Stromal cell of bone marrow (primary cell): ENCODE measurements around the gene PITPNM1.
"Not testable (repeated sequence)": the region's sequence is repeated elsewhere in the genome, so short reads cannot be mapped to it uniquely, and the experiment has no call there.

ENCODE experiments used
- DNase-seq: peaks from one replicate; pipeline ENCODE4 v3.0.0-alpha.2; 2012; ENCODE audit warnings: low read depth

PITPNM1 gene

GRCh38 chr11:67504950-67505581 is at the start of gene PITPNM1:
TSS of gene PITPNM1 (minus strand) at chr11:67505363. CDS start at chr11:67504180, 1,183 bp downstream.
- DNase-seq = peak; percentile 24

DNA sequence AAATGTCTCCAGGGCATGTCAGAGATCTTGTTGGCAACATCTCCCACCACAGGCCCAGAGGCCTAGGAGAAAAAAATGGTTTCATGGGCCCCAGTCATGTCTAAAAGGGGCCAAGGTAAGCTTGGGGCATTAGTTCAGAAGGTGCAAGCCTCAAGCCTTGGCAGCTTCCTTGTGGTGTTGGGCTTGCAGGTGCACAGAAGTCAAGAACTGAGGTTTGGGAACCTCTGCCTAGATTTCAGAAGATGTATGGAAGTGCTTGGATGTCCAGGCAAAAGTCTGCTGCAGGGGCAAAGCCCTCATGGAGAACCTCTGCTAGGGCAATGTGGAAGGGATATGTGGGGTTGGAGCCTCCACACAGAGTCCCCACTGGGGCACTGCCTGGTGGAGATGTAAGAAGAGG is 46.5 kb upstream of the PITPNM1 start:
- DNase-seq = not testable (repeated sequence)

DNA sequence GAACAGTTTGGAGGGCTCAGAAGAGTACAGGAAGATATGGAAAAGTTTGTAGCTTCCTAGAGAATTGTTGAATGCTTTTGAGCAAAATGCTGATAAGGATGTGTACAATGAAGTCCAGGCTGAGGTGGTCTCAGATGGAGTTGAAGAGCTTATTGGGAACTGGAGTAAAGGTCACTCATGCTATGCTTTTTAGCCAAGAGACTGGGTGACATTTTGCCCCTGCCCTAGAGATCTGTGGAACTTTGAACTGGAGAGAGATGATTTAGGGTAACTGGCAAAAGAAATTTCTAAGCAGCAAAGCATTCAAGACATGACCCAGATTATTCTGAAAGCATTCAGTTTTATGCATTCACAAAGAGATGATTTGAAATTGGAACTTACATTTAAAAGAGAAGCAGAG is 46.0 kb upstream of the PITPNM1 start:
- no peak for DNase-seq

DNA sequence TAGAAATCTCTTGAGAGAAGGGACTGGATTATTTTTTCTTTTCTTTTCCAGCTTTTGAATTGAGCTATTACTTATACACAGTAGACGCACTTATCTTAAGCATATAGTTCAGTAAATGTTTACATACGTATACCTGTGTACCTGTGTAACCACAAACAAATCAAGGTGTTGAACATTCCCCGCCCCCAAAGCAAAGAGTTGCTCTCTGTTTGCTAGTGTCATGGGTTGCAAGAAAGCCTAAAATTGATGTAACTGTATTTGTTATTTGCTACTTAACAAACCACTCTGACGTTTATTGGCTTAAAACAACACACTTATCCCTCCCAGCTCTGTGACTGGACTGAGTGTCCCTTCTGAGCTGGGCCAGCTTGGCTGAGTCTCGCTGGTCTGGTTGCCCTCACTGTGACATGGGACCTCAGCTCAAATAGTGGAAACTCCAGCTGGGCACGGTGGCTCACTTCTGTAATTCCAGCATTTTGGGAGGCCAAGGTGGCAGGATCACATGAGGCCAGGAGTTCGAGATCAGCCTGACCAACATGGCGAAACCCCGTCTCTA is 43.5 kb upstream of the PITPNM1 start:
- no peak for DNase-seq

DNA sequence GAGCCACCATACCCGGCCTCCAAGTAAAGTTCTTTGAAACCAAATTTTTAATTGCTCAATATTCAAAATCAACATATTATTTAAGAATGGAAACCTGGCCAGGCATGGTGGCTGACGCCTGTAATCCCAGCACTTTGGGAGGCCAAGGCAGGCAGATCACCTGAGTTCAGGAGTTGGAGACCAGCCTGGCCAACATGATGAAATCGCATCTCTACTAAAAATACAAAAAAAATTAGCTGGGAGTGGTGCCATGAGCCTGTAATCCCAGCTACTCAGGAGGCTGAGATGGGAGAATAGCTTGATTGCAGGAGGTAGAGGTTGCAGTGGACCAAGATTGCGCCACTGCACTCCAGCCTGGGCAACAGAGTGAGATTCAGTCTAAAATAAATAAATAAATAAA is 42.9 kb upstream of the PITPNM1 start:
- not testable (repeated sequence) for DNase-seq

- DNase-seq = no peak
Observed at GRCh38 chr11:67545280-67545679, 40.1 kb upstream of the PITPNM1 start.

- DNase-seq = no peak
Observed at GRCh38 chr11:67544616-67545242, 39.6 kb upstream of the PITPNM1 start.

GRCh38 chr11:67543585-67543984 is 38.4 kb upstream of the PITPNM1 start:
- no peak for DNase-seq

GRCh38 chr11:67542971-67543370 is 37.8 kb upstream of the PITPNM1 start:
- no peak for DNase-seq

DNA sequence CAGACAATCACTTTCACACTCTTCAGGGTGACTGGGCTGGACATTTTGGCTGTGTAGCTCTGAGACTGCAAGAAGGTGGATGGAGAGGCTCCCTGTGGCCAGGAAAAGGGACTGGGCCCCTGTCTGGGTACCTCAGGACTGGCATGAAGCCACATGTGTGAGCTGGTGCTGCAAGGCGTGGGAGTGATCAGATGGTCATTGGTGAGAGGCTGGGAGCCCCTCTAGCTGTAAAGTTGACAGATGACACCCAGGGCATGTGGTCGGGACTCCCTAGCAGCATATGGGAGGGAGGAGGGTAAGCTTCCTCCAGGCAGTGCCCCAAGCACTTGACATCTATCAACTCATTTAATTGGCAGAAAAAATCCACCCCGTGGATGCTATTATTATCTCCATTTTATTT is 37.0 kb upstream of the PITPNM1 start:
- DNase-seq = no peak

- no peak for DNase-seq
Observed at GRCh38 chr11:67541198-67541597, 36.0 kb upstream of the PITPNM1 start.

GRCh38 chr11:67539550-67539949 is 34.4 kb upstream of the PITPNM1 start:
- no peak for DNase-seq

GRCh38 chr11:67538823-67539505 is 33.8 kb upstream of the PITPNM1 start:
- no peak for DNase-seq

DNA sequence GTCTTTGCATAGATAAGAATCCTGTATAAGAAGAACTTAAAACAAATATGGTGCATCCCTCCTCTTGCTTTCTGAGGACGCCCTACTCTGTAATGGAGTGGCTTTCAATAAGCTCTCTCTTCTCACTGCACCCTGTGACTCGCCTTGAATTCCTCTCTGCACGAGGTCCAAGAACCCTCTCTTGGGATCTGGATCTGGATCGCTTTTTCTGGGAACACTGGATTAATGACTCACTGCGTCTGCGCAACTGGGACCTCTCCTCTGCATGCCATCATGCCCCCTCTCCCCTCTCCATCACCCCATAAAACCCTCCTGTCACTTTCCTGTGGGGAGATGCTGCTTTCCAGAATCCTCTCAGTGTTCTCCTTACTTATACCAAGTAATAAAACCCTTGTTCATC is 33.1 kb upstream of the PITPNM1 start:
- peak; percentile 25 for DNase-seq

GRCh38 chr11:67535561-67535960 is 30.4 kb upstream of the PITPNM1 start:
- no peak for DNase-seq

- no peak for DNase-seq
Observed at GRCh38 chr11:67534070-67534679, 29.0 kb upstream of the PITPNM1 start.

- no peak for DNase-seq
Observed at GRCh38 chr11:67532889-67533288, 27.7 kb upstream of the PITPNM1 start.

GRCh38 chr11:67530282-67530592 is 25.1 kb upstream of the PITPNM1 start:
- no peak for DNase-seq

DNA sequence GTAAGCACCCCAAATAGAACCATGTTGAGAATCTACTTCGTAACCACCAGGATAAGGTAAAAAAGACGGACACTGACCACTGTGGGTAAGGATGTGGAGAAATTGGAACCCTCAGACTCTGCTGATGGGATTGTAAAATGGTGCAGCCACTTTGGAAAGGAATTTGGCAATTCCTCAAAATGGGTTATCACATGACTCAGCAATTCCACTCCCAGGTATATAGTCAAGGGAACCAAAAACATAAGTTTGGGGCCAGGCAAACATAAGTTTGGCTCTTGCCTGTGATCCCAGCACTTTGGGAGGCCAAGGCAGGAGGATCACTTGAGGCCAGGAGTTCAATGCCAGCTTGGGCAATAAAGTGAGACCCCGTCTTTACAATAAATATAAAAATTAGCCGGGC is 23.2 kb upstream of the PITPNM1 start:
- no peak for DNase-seq

DNA sequence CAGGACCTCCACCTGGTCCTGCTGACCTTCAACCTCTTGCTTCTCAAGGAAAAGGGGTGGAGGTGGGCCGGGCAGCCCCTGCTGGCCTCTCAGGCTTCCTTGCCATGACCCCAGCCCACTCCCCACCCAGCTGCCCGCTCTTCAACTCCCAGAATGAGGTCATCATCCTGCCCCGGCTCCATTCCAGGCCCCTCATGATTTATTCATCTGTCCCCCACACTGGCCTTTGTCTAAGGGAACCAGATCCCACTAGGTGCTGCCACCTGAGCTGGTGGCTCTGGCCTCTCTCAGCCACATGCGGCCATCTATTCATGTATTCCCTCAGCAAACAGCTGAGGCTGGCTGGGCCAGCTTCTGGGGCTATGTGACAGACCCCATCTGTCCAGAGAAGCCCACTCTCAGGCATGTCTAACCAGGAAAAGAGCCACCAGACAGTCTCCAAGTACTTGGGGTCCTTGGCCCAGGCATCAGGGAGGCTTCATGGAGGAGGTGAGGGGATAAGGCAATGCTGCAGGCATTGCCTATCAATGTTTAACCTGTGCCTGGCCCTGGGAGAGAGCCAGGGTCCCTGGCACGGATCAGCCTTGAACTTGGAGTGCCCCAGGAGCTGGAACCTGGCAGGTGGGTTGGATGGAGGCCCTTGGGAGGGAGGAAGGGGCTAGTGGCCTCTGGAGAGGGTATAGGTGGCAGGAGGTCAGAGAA is 20.3 kb upstream of the PITPNM1 start:
- no peak for DNase-seq

DNA sequence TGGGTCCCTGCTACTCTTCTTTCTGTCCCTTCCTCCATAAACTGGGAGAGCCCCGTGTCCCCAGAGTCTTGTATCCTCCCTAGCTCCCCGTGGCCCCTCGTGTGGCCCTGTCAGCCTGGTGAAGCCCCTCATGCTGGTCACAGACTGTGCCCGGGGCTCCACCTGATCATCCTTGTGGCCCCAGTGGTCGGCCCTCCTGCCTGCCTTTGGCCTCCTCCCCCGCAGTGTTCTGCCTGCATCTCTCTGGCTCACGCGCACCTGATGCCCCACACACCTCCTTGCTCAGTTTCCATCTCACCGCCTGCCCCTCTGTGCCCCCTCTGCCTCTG is 19.3 kb upstream of the PITPNM1 start:
- no peak for DNase-seq
